ENCODE data around the gene AJUBA.
"Not testable (repeated sequence)": the region's sequence is repeated elsewhere in the genome, so short reads cannot be mapped to it uniquely, and the experiment has no call there.

GRCh38 chr14:22951795-22952194 is 30.6 kb downstream of the AJUBA start:
- TF ChIP-seq POLR2A, CTCF, EP300, POLR2AphosphoS5 (IDR thresholded peaks at IDR 0.05): not testable (repeated sequence)
